B cell (primary cell): ENCODE data around the gene SMIM35. TPM values are rescaled to one million over a fixed set of nuclear protein-coding genes. Genes with fewer than 3 reads are reported as not detected.

ENCODE experiments used
- ATAC-seq: fragments of 200-7000 bp; cut with Tn5 transposase; one replicate; pipeline ENCODE4 v1.10.0; 2021; ENCODE audit warnings: low read depth, mild to moderate bottlenecking, moderate number of reproducible peaks, moderate library complexity
- CTCF ChIA-PET: fragments of 350-600 bp; sonication (Branson Sonifier 250); formaldehyde crosslinking; loops from one replicate; lab custom pipeline; 2021; ENCODE audit warnings: antibody characterized with exemption, inconsistent platforms; lab: Charles Lee
- POLR2A ChIA-PET: fragments of 350-600 bp; sonication (Branson Sonifier 250); formaldehyde crosslinking; loops from one replicate; lab custom pipeline; 2021; ENCODE audit warnings: antibody characterized with exemption; lab: Charles Lee
- DNase-seq: peaks from one replicate; pipeline ENCODE4 v3.0.0; 2013
- H2AFZ ChIP-seq: 2 replicates; pipeline ENCODE4 v1.6.1; 2012; ENCODE audit warnings: mild to moderate bottlenecking, low read depth, low read length; ENCODE audit not compliant: insufficient read depth, poor library complexity, severe bottlenecking
- H3K27ac ChIP-seq, 2 donors: 1 replicate in 1 of 2; 2 replicates in 1 of 2; pipeline ENCODE4 v1.5.1; 2012 to 2013; ENCODE audit warnings: low read length in 2 of 2, mild to moderate bottlenecking in 2 of 2, moderate library complexity in 1 of 2
- H3K27me3 ChIP-seq, 4 experiments: fragments of 200-600 bp in 1 of 4; sonication (generic) in 1 of 4; replicated peaks in 1 of 4; 1 replicate in 2 of 4; 2 replicates in 2 of 4; pipeline versions ENCODE4 v1.6.1 to v1.7.0; 2013 to 2016; ENCODE audit warnings: low read length in 3 of 4, mild to moderate bottlenecking in 2 of 4, mixed read lengths in 1 of 4, moderate library complexity in 1 of 4; ENCODE audit not compliant: insufficient read depth in 4 of 4, control insufficient read depth in 3 of 4; ENCODE audit errors: control extremely low read depth in 1 of 4
- H3K36me3 ChIP-seq, 2 experiments: replicated peaks in 1 of 2; 1 replicate in 1 of 2; 2 replicates in 1 of 2; pipeline versions ENCODE4 v1.6.1 to v1.7.1; 2013; ENCODE audit warnings: low read length in 1 of 2; ENCODE audit not compliant: insufficient read depth in 2 of 2, control insufficient read depth in 1 of 2; ENCODE audit errors: control extremely low read depth in 1 of 2, extremely low read depth in 1 of 2
- H3K4me1 ChIP-seq, 2 donors: fragments of 200-600 bp in 1 of 2; sonication (generic) in 1 of 2; 1 replicate in 1 of 2; 2 replicates in 1 of 2; pipeline versions ENCODE4 v1.5.1 to v1.6.1; 2013 to 2017; ENCODE audit warnings: low read length in 2 of 2; ENCODE audit not compliant: control insufficient read depth in 2 of 2, insufficient read depth in 2 of 2
- H3K4me2 ChIP-seq: replicated peaks from 2 replicates; pipeline ENCODE3; 2012; ENCODE audit warnings: mild to moderate bottlenecking, low read depth, low read length; ENCODE audit not compliant: poor library complexity, severe bottlenecking
- H3K4me3 ChIP-seq, 5 experiments: fragments of 200-600 bp in 1 of 5; sonication (generic) in 1 of 5; 1 replicate in 3 of 5; 2 replicates in 2 of 5; pipeline versions ENCODE4 v1.5.1 to v1.7.0; 2011 to 2016; ENCODE audit warnings: low read length in 4 of 5, mild to moderate bottlenecking in 4 of 5, low read depth in 2 of 5, control low read depth in 1 of 5, moderate library complexity in 1 of 5; ENCODE audit not compliant: insufficient read depth in 1 of 5; ENCODE audit errors: control extremely low read depth in 1 of 5, extremely low read depth in 1 of 5
- H3K79me2 ChIP-seq: fragments of 200-600 bp; sonication (generic); one replicate; pipeline ENCODE4 v1.6.0; 2016; ENCODE audit warnings: low read length; ENCODE audit not compliant: control insufficient read depth, insufficient read depth
- H3K9ac ChIP-seq: fragments of 200-600 bp; sonication (generic); 2 replicates; pipeline ENCODE4 v1.6.1; 2017; ENCODE audit warnings: mild to moderate bottlenecking, low read length, moderate library complexity
- H3K9me3 ChIP-seq, 3 donors: one replicate each; pipeline versions ENCODE4 v1.6.1 to v1.7.1; 2013; ENCODE audit warnings: low read length in 2 of 3; ENCODE audit not compliant: control insufficient read depth in 2 of 3, insufficient read depth in 1 of 3; ENCODE audit errors: control extremely low read depth in 1 of 3
- H4K20me1 ChIP-seq: 2 replicates; pipeline ENCODE4 v1.6.0; 2012; ENCODE audit warnings: mild to moderate bottlenecking, low read length; ENCODE audit not compliant: insufficient read depth, control insufficient read depth, poor library complexity, severe bottlenecking
- H3K27ac Mint-ChIP-seq: one replicate; pipeline ENCODE4 v1.8.0; 2021; ENCODE audit warnings: mixed read lengths
- H3K27me3 Mint-ChIP-seq: one replicate; pipeline ENCODE4 v1.8.0; 2021; ENCODE audit warnings: mixed read lengths
- H3K4me1 Mint-ChIP-seq: one replicate; pipeline ENCODE4 v1.8.0; 2021; ENCODE audit warnings: mixed read lengths
- H3K4me3 Mint-ChIP-seq: one replicate; pipeline ENCODE4 v1.8.0; 2021; ENCODE audit warnings: mixed read lengths
- H3K9me3 Mint-ChIP-seq: one replicate; pipeline ENCODE4 v1.8.0; 2022; ENCODE audit warnings: mixed read lengths; ENCODE audit not compliant: insufficient read depth
- EZH2 ChIP-seq: IDR thresholded peaks from 2 replicates; pipeline ENCODE4 v1.6.1; 2012; ENCODE audit warnings: borderline replicate concordance, low read depth, mild to moderate bottlenecking, moderate library complexity, low read length; ENCODE audit not compliant: insufficient read depth, poor library complexity, severe bottlenecking
- WGBS: methylation state at CpG from one replicate; pipeline ENCODE4 v1.1.5; 2013; ENCODE audit warnings: missing lambda C conversion rate; ENCODE audit not compliant: insufficient coverage; 5-methylcytosine and 5-hydroxymethylcytosine counted together
- intact Hi-C: fragments of 100-400 bp; cut with micrococcal nuclease; formaldehyde crosslinking; loops from one replicate; pipeline ENCODE4 v1.10.0; 2022
- polyA plus RNA-seq: library from polyadenylated mRNA; depleted of rRNA; stranded (reverse); fragments of >200 nt; gene quantifications from 2 replicates; pipeline ENCODE4 v1.2.3, GENCODE V29; 2012
- total RNA-seq, 2 donors: library from RNA; stranded (reverse); fragments of 120-200 nt in 1 of 2; gene quantifications; 1 replicate in 1 of 2; 2 replicates in 1 of 2; pipeline versions ENCODE4 v1.2.3 to v1.2.4, GENCODE V29; 2013 to 2022
- TF ChIP-seq, protein P1 (sequence below): fragments of 200-600 bp; IDR thresholded peaks from one replicate; pipeline ENCODE4 v1.8.0; 2022; ENCODE audit warnings: antibody characterized with exemption, mild to moderate bottlenecking

Gene SMIM35
- total and polyA plus RNA-seq, 2 donors (not counting 1 experiment from before 2014, with no cell fraction given), result 1.3 to 4.5 TPM

- Mint-ChIP-seq H3K27me3 (peaks cover 13% of the 10 kb centered on the region), H3K4me1 (no peaks in the 10 kb centered on the region), H3K27ac (no peak overlapping the region), H3K9me3 (no peaks in the 10 kb centered on the region), H3K4me3 (no peak overlapping the region)
- no peak for TF ChIP-seq EZH2
- TF ChIP-seq, protein P1, sequence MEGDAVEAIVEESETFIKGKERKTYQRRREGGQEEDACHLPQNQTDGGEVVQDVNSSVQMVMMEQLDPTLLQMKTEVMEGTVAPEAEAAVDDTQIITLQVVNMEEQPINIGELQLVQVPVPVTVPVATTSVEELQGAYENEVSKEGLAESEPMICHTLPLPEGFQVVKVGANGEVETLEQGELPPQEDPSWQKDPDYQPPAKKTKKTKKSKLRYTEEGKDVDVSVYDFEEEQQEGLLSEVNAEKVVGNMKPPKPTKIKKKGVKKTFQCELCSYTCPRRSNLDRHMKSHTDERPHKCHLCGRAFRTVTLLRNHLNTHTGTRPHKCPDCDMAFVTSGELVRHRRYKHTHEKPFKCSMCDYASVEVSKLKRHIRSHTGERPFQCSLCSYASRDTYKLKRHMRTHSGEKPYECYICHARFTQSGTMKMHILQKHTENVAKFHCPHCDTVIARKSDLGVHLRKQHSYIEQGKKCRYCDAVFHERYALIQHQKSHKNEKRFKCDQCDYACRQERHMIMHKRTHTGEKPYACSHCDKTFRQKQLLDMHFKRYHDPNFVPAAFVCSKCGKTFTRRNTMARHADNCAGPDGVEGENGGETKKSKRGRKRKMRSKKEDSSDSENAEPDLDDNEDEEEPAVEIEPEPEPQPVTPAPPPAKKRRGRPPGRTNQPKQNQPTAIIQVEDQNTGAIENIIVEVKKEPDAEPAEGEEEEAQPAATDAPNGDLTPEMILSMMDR, result no peak
- ATAC-seq (no peak), DNase-seq (no peak)
- Histone ChIP-seq H3K27ac (no peak overlapping the region), H3K4me3 (no peak overlapping the region), H3K36me3 (no peaks in the 10 kb centered on the region), H3K27me3 (peaks cover 0 to 10% (median 0%) of the 10 kb centered on the region in 4 experiments), H3K4me1 (no peaks in the 10 kb centered on the region), H2AFZ (no peak overlapping the region), H3K79me2 (no peaks in the 10 kb centered on the region), H3K9me3 (no peaks in the 10 kb centered on the region), H4K20me1 (no peaks in the 10 kb centered on the region), H3K4me2 (no peak overlapping the region), H3K9ac (no peak overlapping the region)
- ChIA-PET POLR2A (no interaction called here), CTCF (no interaction called here)
- intact Hi-C loops, result no loop called here
- 72% methylated on average over 3 of the region's 4 CpGs for WGBS
Observed at GRCh38 chr11:118128310-118128709, 41.5 kb upstream of the SMIM35 start.

DNA sequence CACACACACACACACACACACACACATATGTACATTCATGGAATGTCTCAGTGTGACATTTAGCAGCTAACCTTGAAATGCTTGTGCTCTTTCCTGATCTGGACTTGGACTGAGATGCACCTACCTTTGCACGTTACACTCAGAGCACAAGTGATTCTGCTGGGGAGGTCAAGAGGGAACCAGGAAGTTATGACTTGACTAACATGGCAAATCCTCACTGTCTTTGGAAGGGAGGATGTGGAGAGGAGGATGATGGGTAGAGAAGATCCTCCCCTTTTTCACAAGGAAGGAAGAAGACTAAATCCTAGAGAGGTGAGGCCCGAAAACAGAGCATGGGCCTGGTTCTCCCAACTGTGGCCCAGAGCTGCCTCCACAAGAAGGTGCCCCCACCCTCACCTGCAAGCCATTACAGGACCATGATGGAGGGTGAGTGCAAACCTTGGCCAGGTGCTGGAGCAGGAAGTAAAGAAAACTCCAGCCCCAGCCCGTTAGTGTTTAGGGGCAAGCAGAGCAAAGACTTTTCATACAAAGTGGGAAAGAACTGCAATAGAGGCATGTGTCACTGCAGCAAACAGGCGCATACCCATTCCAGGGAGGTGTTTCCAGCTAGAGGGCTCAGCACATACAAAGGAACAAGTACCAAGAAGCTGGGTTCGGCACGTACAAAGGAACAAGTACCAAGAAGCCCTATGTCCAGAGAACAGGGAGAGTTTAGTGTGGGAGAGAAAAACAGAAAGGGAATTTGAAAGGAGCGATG is 39.5 kb upstream of the SMIM35 start:
- H3K27me3 Mint-ChIP-seq, result peaks cover 13% of the 10 kb centered on the region
- no peak overlapping the region for H3K9ac ChIP-seq
- no peaks in the 10 kb centered on the region for H3K4me1 Mint-ChIP-seq
- no peaks in the 10 kb centered on the region for H3K36me3 ChIP-seq
- TF ChIP-seq, protein P1, result no peak
- no peak for TF ChIP-seq EZH2
- ChIA-PET CTCF (interaction anchor here (1.8 kb wide), 1 partner anchor 45 kb away, joined by 7 read pairs; no protein-coding TSS in a partner anchor), POLR2A (interaction anchor here (0.7 kb wide), 2 partner anchors 277 to 580 kb away, joined by 3 to 5 read pairs; no protein-coding TSS in a partner anchor)
- 90% methylated on average over 4 of the region's 7 CpGs for WGBS
- no peaks in the 10 kb centered on the region for H3K9me3 ChIP-seq
- no peak overlapping the region for H3K27ac ChIP-seq
- ATAC-seq (no peak), DNase-seq (no peak)
- H3K27ac Mint-ChIP-seq, result no peak overlapping the region
- no peak overlapping the region for H2AFZ ChIP-seq
- H4K20me1 ChIP-seq, result no peaks in the 10 kb centered on the region
- no peak overlapping the region for H3K4me3 ChIP-seq
- no peaks in the 10 kb centered on the region for H3K4me1 ChIP-seq
- no peak overlapping the region for H3K4me2 ChIP-seq
- no peaks in the 10 kb centered on the region for H3K9me3 Mint-ChIP-seq
- H3K79me2 ChIP-seq, result no peaks in the 10 kb centered on the region
- no peak overlapping the region for H3K4me3 Mint-ChIP-seq
- intact Hi-C loops, result no loop called here
- peaks cover 0 to 7% (median 0%) of the 10 kb centered on the region in 4 experiments for H3K27me3 ChIP-seq
